IPS DF 6.9 (cell line): ENCODE data around the gene SP6.

Experiments used
- DNase-seq: peaks from one replicate; pipeline ENCODE4 v3.0.0-alpha.2; 2013; ENCODE audit warnings: low read depth, low spot score
- H3K27ac ChIP-seq: one replicate; pipeline ENCODE4 v1.5.1; 2013; ENCODE audit warnings: low read length, control low read depth
- H3K27me3 ChIP-seq: 2 replicates; pipeline ENCODE4 v1.6.1; 2013; ENCODE audit warnings: mild to moderate bottlenecking, low read length; ENCODE audit not compliant: control insufficient read depth, insufficient read depth
- H3K36me3 ChIP-seq: 2 replicates; pipeline ENCODE4 v1.6.1; 2013; ENCODE audit warnings: low read length; ENCODE audit not compliant: control insufficient read depth, insufficient read depth
- H3K4me1 ChIP-seq: 2 replicates; pipeline ENCODE4 v1.6.1; 2013; ENCODE audit warnings: low read length; ENCODE audit not compliant: control insufficient read depth, insufficient read depth
- H3K4me3 ChIP-seq: 2 replicates; pipeline ENCODE4 v1.5.1; 2013; ENCODE audit warnings: mild to moderate bottlenecking, low read length
- H3K9me3 ChIP-seq: 2 replicates; pipeline ENCODE4 v1.6.1; 2013; ENCODE audit warnings: low read length, inconsistent platforms; ENCODE audit not compliant: control insufficient read depth, insufficient read depth
- WGBS: extraction: QIAGEN DNeasy Blood & Tissue Kit; methylation state at CpG from one replicate; pipeline ENCODE4 v1.1.7; 2013; ENCODE audit warnings: mixed read lengths, missing lambda C conversion rate; ENCODE audit not compliant: insufficient read length, insufficient coverage; 5-methylcytosine and 5-hydroxymethylcytosine counted together

Gene SP6

DNA sequence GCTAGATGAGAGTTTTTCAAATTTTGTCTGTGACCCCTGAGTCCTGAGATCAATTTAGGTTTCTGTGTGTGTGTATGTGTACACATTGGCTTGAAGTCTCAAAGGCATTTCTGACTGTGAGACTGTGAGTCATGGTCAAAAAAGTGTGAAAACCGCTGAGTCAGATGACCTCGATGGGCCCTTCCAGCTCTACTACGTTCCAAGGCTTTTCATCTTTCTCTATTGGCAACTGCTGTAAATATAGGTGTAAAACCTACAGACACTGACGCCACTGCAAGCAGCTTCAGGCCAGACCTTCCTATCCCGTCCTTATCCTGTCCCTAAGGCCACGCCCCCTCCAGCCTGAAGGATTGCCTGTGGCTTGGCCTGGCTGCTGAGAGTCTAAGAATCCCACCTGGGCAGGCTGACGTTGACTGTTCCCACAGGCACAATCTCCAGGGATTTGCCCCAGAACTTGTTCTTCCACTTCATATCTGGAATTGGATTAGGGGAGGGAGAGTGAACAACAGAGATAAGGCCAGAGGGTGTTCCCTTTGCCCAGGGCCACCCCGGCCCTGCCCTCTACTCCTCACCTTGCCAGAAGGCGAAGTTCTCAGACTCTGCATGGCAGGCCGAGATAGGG is 40.7 kb downstream of the SP6 start:
- H3K27ac ChIP-seq = no peak overlapping the region
- no peaks in the 10 kb centered on the region for H3K27me3 ChIP-seq
- peaks cover 5% of the 10 kb centered on the region; the same call in 1 of the 2 replicates for H3K36me3 ChIP-seq
- WGBS = no CpG with 5 or more reads among the region's 10 CpGs
- no peak for DNase-seq
- H3K4me3 ChIP-seq = no peak overlapping the region
- H3K9me3 ChIP-seq = no peaks in the 10 kb centered on the region
- no peaks in the 10 kb centered on the region for H3K4me1 ChIP-seq

DNA sequence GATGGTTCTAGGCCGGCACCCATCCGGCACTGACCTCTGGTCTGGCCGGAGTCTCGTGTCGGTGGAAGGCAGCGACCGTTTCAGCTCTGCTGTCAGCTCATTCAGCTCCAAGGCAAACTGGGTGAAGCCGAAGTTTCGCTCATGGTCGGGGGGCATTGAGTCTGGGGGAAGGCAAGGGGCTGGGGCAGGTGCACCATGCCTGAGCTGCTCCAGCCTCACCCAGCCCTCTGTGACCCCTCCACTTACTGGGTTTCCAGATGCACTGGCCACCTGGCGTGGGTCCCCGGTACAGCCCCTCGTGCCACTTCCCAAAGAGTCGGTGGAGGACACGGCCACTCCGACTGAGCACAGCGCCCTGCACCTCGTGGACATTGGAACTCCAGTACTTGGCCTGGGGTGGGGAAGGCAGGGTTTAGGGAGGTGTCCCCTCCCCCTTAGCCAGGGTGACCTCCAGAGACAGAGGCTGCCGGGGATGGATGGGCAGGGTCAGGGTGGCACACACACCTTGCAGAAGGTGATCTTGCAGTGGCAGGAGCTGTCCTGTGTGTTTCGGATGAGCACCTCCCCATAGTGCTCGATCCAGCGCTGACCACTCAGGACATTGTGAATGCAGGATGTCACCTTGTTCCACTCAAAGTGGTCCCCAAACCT is 42.0 kb downstream of the SP6 start:
- H3K4me3 ChIP-seq = no peak overlapping the region
- no CpG with 5 or more reads among the region's 22 CpGs for WGBS
- no peaks in the 10 kb centered on the region for H3K4me1 ChIP-seq
- no peak for DNase-seq
- no peaks in the 10 kb centered on the region for H3K9me3 ChIP-seq
- no peaks in the 10 kb centered on the region for H3K27me3 ChIP-seq
- H3K36me3 ChIP-seq = peaks cover 5% of the 10 kb centered on the region; the same call in 1 of the 2 replicates
- H3K27ac ChIP-seq = no peak overlapping the region

DNA sequence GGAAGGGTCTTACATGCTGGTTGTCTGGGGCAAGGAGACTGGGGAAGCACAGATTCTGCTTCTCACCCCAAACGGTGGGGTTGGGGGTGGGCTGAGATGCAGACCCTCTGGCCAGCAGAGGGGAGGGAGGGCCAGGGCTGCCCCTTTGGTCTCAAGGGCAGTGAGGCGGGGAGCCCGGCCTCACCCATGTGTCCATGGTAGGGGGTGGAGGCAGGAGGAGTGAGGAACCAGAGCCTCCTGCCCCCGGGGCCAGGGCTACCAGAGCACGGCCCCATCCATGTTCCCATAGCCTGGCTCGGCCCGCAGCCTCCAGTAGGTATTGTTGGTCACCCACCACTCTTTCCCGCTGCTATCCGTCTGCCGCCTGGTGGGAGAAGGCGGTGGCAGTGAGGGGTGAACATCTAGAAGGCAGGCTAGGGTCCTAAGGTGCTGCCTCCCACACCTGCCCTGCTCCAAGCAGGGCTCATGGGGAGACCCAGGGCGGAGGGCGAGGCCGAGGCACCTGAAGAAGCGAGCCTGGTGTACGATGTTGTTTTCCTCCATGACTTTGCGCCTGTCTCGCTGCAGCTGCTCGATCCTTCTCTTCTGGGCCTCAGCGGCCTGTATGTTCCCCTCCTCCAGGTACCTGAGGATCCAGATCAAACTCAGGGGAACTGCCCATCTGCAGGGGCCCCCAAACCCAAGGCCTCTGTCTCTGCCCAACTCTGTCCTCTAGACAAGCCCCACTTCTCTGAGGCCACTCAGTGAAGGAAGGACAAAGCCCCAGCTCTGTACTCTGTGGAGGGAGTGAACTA is 42.7 kb downstream of the SP6 start:
- WGBS = no CpG with 5 or more reads among the region's 20 CpGs
- no peaks in the 10 kb centered on the region for H3K4me1 ChIP-seq
- peaks cover 5% of the 10 kb centered on the region; the same call in 1 of the 2 replicates for H3K36me3 ChIP-seq
- no peak overlapping the region for H3K27ac ChIP-seq
- H3K4me3 ChIP-seq = no peak overlapping the region
- DNase-seq = no peak
- no peaks in the 10 kb centered on the region for H3K9me3 ChIP-seq
- no peaks in the 10 kb centered on the region for H3K27me3 ChIP-seq

DNA sequence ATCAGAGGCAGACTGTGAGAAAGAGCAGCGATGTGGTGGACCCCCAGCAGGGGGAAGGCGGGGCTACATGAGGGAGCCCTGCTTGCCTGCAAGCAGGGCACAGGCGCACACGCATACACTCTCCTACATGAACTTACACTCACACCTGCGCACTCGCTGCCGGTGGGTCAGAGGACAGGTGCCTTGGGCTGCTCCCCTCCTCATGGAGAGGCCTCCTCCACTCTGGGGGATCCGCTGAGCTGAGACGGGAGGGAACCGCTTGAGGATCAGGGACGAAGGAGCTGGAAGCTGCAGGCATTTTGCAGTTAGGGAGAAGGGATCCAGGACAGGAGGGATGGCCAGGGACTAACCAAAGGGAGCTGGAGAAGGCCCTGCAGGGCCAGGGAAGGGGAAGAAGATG is 43.5 kb downstream of the SP6 start:
- H3K36me3 ChIP-seq = peaks cover 5% of the 10 kb centered on the region; the same call in 1 of the 2 replicates
- no peaks in the 10 kb centered on the region for H3K27me3 ChIP-seq
- H3K4me1 ChIP-seq = no peaks in the 10 kb centered on the region
- no peaks in the 10 kb centered on the region for H3K9me3 ChIP-seq
- WGBS = no CpG with 5 or more reads among the region's 11 CpGs
- H3K4me3 ChIP-seq = no peak overlapping the region
- DNase-seq = no peak
- no peak overlapping the region for H3K27ac ChIP-seq

DNA sequence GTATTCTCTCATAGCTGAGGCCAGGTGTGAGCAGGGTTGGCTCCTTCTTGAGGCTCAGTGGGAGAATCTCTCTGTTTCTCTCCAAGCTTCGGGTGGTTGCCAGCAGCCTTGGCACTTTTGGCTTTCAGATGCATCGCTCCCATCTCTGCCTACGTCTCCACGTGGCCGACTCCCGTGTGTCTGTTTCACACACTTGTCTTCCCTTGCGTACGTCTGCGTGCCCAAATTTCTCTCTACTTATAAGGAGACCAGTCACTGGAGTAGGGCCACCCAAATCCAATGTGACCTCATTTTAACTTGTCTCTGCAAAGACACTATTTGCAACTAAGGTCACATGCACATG is 44.1 kb downstream of the SP6 start:
- WGBS = no CpG with 5 or more reads among the region's 9 CpGs
- H3K4me1 ChIP-seq = no peaks in the 10 kb centered on the region

DNA sequence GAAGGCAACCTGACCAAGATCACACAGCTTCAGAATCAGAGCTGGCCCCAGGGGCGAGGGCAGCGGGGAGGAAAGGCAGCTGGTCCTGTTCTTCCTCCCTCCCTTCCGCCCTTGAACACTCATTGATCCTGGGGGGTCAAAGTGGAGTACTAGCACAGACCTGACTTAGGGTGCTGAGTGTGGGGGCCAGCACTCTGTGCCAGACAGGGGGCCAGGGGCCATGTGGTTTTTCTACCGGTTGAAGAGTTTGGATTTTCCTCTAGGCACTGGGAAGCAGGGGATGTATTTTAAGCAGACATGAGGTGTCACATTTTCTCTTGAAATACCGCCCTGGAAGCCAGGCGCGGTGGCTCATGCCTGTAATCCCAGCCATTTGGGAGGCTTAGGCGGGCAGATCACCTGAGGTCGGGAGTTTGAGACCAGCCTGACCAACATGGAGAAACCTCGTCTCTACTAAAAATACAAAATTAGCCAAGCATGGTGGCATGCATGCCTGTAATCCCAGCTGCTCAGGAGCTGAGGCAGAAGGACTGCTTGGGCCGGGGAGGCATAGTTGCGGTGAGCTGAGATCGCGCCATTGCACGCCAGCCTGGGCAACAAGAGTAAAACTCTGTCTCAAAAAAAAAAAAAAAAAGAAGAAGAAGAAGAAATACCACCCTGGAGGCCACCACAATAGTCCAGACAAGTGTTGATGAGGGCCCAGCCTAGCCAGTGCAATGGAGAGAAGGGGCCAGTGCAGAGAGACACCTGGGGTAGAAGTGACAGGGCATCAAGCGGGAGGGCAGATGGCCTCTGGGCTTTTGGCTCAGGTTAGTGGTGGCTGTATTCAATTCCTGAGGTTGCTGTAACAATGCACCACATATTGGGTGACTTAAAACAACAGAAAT is 44.7 kb downstream of the SP6 start:
- Histone ChIP-seq H3K4me1 (no peaks in the 10 kb centered on the region), H3K36me3 (peaks cover 5% of the 10 kb centered on the region; the same call in 1 of the 2 replicates), H3K27ac (no peak overlapping the region), H3K4me3 (no peak overlapping the region), H3K9me3 (no peaks in the 10 kb centered on the region), H3K27me3 (no peaks in the 10 kb centered on the region)
- no CpG with 5 or more reads among the region's 16 CpGs for WGBS
- DNase-seq = no peak

More for the DNA sequence above, 44.1 kb downstream of the SP6 start:
- no peak overlapping the region for H3K4me3 ChIP-seq
- DNase-seq = no peak
- peaks cover 5% of the 10 kb centered on the region; the same call in 1 of the 2 replicates for H3K36me3 ChIP-seq
- no peak overlapping the region for H3K27ac ChIP-seq
- H3K27me3 ChIP-seq = no peaks in the 10 kb centered on the region
- no peaks in the 10 kb centered on the region for H3K9me3 ChIP-seq

DNA sequence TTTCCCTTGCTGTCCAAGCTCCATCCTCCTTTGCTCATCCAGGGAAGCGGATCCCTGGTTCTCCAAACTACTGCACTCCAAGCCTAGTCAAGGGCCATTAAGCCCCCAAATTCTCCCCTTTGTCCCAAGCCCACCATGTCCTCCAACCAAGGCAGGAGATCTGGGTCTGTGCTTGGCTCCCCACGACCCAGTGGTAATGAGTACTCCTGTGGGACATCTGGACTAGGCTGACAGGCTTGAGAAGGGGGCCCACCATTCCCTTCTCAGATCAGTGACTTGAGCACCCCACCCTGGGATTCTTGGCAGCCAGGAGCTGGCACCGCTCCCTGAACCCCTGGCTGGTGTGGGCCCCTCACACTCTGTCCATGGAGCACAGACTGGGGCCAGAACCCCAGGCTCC is 46.5 kb downstream of the SP6 start:
- Histone ChIP-seq H3K9me3 (no peaks in the 10 kb centered on the region), H3K27me3 (no peaks in the 10 kb centered on the region), H3K36me3 (peaks cover 5% of the 10 kb centered on the region; the same call in 1 of the 2 replicates), H3K4me1 (no peaks in the 10 kb centered on the region), H3K4me3 (no peak overlapping the region), H3K27ac (no peak overlapping the region)
- no CpG with 5 or more reads among the region's 3 CpGs for WGBS
- no peak for DNase-seq

DNA sequence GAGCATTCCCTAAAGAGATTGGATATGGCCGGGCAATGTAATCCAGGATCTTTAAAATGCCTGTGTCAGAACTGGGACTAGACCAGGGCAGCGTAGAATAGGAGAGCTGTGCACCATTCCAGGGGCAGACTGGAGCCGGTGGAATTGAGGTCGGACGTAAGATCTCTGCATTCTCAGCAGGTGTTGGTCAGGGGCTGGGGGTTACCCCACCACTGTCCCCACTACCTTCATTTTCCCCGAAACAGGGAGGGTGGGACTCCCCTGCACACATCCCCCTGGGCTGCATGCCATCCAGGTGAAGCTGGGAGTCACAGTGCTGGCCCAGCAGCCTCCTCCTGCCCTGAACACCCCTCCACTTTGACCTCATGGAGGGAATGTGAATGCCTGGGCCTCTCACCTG is 47.2 kb downstream of the SP6 start:
- no peaks in the 10 kb centered on the region for H3K9me3 ChIP-seq
- H3K4me1 ChIP-seq = no peaks in the 10 kb centered on the region
- peaks cover 5% of the 10 kb centered on the region; the same call in 1 of the 2 replicates for H3K36me3 ChIP-seq
- no peak overlapping the region for H3K4me3 ChIP-seq
- H3K27ac ChIP-seq = no peak overlapping the region
- H3K27me3 ChIP-seq = no peaks in the 10 kb centered on the region
- DNase-seq = no peak
- WGBS = no CpG with 5 or more reads among the region's 6 CpGs

DNA sequence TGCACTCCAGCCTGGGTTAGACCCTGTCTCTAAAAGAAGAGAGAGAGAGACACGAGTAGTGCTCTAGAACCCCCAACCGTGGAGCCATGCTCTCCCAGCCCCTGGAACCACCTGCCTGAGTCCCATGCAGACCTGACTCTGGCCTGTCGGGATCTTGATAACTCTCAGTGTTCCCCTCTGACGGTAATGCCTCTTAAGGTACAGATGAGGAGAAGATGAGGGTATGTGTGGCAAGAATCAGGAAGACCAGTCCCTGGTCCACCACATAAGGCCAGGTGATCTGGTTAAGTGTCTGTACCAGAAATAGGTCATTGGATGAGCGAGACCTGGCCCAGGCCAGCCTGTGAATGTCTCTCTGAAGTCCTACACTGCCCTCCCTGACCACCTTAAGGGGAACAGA is 47.8 kb downstream of the SP6 start:
- H3K27ac ChIP-seq = no peak overlapping the region
- no peaks in the 10 kb centered on the region for H3K4me1 ChIP-seq
- WGBS = no CpG with 5 or more reads among the region's 5 CpGs

More for the DNA sequence above, 47.8 kb downstream of the SP6 start:
- no peak for DNase-seq
- Histone ChIP-seq H3K36me3 (0 out of 2 replicates have a peak, but pooled peaks cover 1% of the 10 kb centered on the region), H3K9me3 (no peaks in the 10 kb centered on the region), H3K4me3 (no peak overlapping the region), H3K27me3 (no peaks in the 10 kb centered on the region)
